BLaER1 (cell line): ENCODE results near the gene RNF10.
"Not testable (repeated sequence)": the region's sequence is repeated elsewhere in the genome, so short reads cannot be mapped to it uniquely, and the experiment has no call there.

ENCODE experiments used
- H3K27ac ChIP-seq: shearing (Covaris generic); formaldehyde crosslinking; 2 replicates; pipeline ENCODE4 v1.8.1; 2022
- H3K27me3 ChIP-seq: shearing (Covaris generic); formaldehyde crosslinking; 2 replicates; pipeline ENCODE4 v1.8.1; 2022
- H3K36me3 ChIP-seq: shearing (Covaris generic); formaldehyde crosslinking; 2 replicates; pipeline ENCODE4 v1.8.1; 2022
- H3K4me1 ChIP-seq: shearing (Covaris generic); formaldehyde crosslinking; 2 replicates; pipeline ENCODE4 v1.8.1; 2022
- H3K4me2 ChIP-seq: shearing (Covaris generic); formaldehyde crosslinking; 2 replicates; pipeline ENCODE4 v1.8.1; 2022
- H3K4me3 ChIP-seq: shearing (Covaris generic); formaldehyde crosslinking; 2 replicates; pipeline ENCODE4 v1.8.1; 2022
- H3K9ac ChIP-seq: shearing (Covaris generic); formaldehyde crosslinking; 2 replicates; pipeline ENCODE4 v1.8.1; 2022
- H3K9me3 ChIP-seq: shearing (Covaris generic); formaldehyde crosslinking; 2 replicates; pipeline ENCODE4 v1.8.1; 2022
- H4K20me1 ChIP-seq: shearing (Covaris generic); formaldehyde crosslinking; 2 replicates; pipeline ENCODE4 v1.8.1; 2022
- Cebpa-rat ChIP-seq: shearing (Covaris generic); IDR thresholded peaks from 2 replicates; pipeline ENCODE4 v1.8.1; 2022

The RNF10 gene

GRCh38 chr12:120588948-120589930 is 55.1 kb downstream of the RNF10 start:
- H4K20me1 ChIP-seq: peaks cover 9% of the 10 kb centered on the region
- no peak overlapping the region for H3K9ac ChIP-seq
- H3K4me1 ChIP-seq: peaks cover 6% of the 10 kb centered on the region; the same call in 1 of the 2 replicates
- H3K4me2 ChIP-seq: no peak overlapping the region
- TF ChIP-seq Cebpa-rat: no peak
- no peaks in the 10 kb centered on the region for H3K36me3 ChIP-seq
- H3K4me3 ChIP-seq: no peak overlapping the region
- no peaks in the 10 kb centered on the region for H3K9me3 ChIP-seq
- H3K27me3 ChIP-seq: peaks cover 24% of the 10 kb centered on the region
- no peak overlapping the region for H3K27ac ChIP-seq

- H3K9ac ChIP-seq: no peak overlapping the region
- no peak overlapping the region for H3K4me2 ChIP-seq
- H3K27me3 ChIP-seq: peaks cover 7% of the 10 kb centered on the region
- no peaks in the 10 kb centered on the region for H3K9me3 ChIP-seq
- H3K4me1 ChIP-seq: no peaks in the 10 kb centered on the region
- H3K27ac ChIP-seq: no peak overlapping the region
- TF ChIP-seq Cebpa-rat: no peak
- no peaks in the 10 kb centered on the region for H3K36me3 ChIP-seq
- H3K4me3 ChIP-seq: no peak overlapping the region
- no peaks in the 10 kb centered on the region for H4K20me1 ChIP-seq
These were observed 56.7 kb downstream of the RNF10 start for GRCh38 chr12:120590741-120591407.

GRCh38 chr12:120592121-120593049 is 58.2 kb downstream of the RNF10 start:
- Histone ChIP-seq H3K4me2 (0 out of 2 replicates have a peak overlapping the region, but pooled peaks have one; percentile 1), H4K20me1 (no peaks in the 10 kb centered on the region), H3K27me3 (no peaks in the 10 kb centered on the region), H3K4me1 (no peaks in the 10 kb centered on the region), H3K9ac (no peak overlapping the region), H3K4me3 (no peak overlapping the region), H3K27ac (no peak overlapping the region), H3K9me3 (no peaks in the 10 kb centered on the region), H3K36me3 (no peaks in the 10 kb centered on the region)
- no peak for TF ChIP-seq Cebpa-rat

- H3K27me3 ChIP-seq: no peaks in the 10 kb centered on the region
- no peaks in the 10 kb centered on the region for H4K20me1 ChIP-seq
- H3K36me3 ChIP-seq: no peaks in the 10 kb centered on the region
- no peaks in the 10 kb centered on the region for H3K9me3 ChIP-seq
- no peak overlapping the region for H3K4me3 ChIP-seq
- no peak for TF ChIP-seq Cebpa-rat
- H3K4me1 ChIP-seq: no peaks in the 10 kb centered on the region
- no peak overlapping the region for H3K9ac ChIP-seq
- H3K27ac ChIP-seq: no peak overlapping the region
- H3K4me2 ChIP-seq: no peak overlapping the region
These were observed 62.7 kb downstream of the RNF10 start for GRCh38 chr12:120596901-120597300.

GRCh38 chr12:120597861-120598260 is 63.7 kb downstream of the RNF10 start:
- Histone ChIP-seq H4K20me1 (no peaks in the 10 kb centered on the region), H3K36me3 (no peaks in the 10 kb centered on the region), H3K4me3 (no peak overlapping the region), H3K9ac (no peak overlapping the region), H3K27me3 (no peaks in the 10 kb centered on the region), H3K27ac (no peak overlapping the region), H3K4me2 (no peak overlapping the region), H3K9me3 (no peaks in the 10 kb centered on the region), H3K4me1 (no peaks in the 10 kb centered on the region)
- no peak for TF ChIP-seq Cebpa-rat

- Histone ChIP-seq H3K9ac (no peak overlapping the region), H3K4me2 (no peak overlapping the region), H3K9me3 (no peaks in the 10 kb centered on the region), H3K4me1 (no peaks in the 10 kb centered on the region), H3K4me3 (no peak overlapping the region), H4K20me1 (no peaks in the 10 kb centered on the region), H3K27me3 (no peaks in the 10 kb centered on the region), H3K27ac (no peak overlapping the region), H3K36me3 (no peaks in the 10 kb centered on the region)
- TF ChIP-seq Cebpa-rat: no peak
These were observed 64.7 kb downstream of the RNF10 start for GRCh38 chr12:120598674-120599463.

- Histone ChIP-seq H3K9ac (no peak overlapping the region), H4K20me1 (no peaks in the 10 kb centered on the region), H3K4me1 (no peaks in the 10 kb centered on the region), H3K27ac (no peak overlapping the region), H3K9me3 (no peaks in the 10 kb centered on the region), H3K36me3 (no peaks in the 10 kb centered on the region), H3K4me3 (no peak overlapping the region), H3K27me3 (no peaks in the 10 kb centered on the region), H3K4me2 (no peak overlapping the region)
- no peak for TF ChIP-seq Cebpa-rat
These were observed 65.8 kb downstream of the RNF10 start for GRCh38 chr12:120599672-120600552.

GRCh38 chr12:120602416-120602815 is 68.3 kb downstream of the RNF10 start:
- H3K4me2 ChIP-seq: not testable (repeated sequence)

More at GRCh38 chr12:120602416-120602815, 68.3 kb downstream of the RNF10 start:
- not testable (repeated sequence) for H3K36me3 ChIP-seq, H3K27me3 ChIP-seq, H3K9ac ChIP-seq, H3K9me3 ChIP-seq, H3K4me1 ChIP-seq, H3K27ac ChIP-seq, H4K20me1 ChIP-seq, H3K4me3 ChIP-seq
